DOHH2 (cell line): ENCODE measurements around the gene LTC4S.

ENCODE experiments used
- CTCF ChIP-seq: fragments of 200-600 bp; sonication (generic); IDR thresholded peaks from one replicate; pipeline ENCODE4 v1.5.1; 2014; ENCODE audit warnings: antibody characterized with exemption, mild to moderate bottlenecking, low read depth, low read length; ENCODE audit not compliant: poor library complexity, severe bottlenecking
- EZH2phosphoT487 ChIP-seq: fragments of 200-600 bp; sonication (generic); IDR thresholded peaks from 2 replicates; pipeline ENCODE4 v1.6.1; 2017; ENCODE audit warnings: borderline replicate concordance, mild to moderate bottlenecking, antibody characterized with exemption, low read length, moderate library complexity, mixed read lengths

GRCh38 chr5:179769271-179769670, 24.5 kb upstream of the LTC4S start:
- TF ChIP-seq CTCF (no peak), EZH2phosphoT487 (no peak)
